Cerebellar cortex (tissue), 1 donor: ENCODE measurements around the gene PEX16.

Source experiments
- DNase-seq: peaks from one replicate; pipeline ENCODE4 v3.0.0-alpha.2; 2015; ENCODE audit warnings: low spot score

The PEX16 gene

DNA sequence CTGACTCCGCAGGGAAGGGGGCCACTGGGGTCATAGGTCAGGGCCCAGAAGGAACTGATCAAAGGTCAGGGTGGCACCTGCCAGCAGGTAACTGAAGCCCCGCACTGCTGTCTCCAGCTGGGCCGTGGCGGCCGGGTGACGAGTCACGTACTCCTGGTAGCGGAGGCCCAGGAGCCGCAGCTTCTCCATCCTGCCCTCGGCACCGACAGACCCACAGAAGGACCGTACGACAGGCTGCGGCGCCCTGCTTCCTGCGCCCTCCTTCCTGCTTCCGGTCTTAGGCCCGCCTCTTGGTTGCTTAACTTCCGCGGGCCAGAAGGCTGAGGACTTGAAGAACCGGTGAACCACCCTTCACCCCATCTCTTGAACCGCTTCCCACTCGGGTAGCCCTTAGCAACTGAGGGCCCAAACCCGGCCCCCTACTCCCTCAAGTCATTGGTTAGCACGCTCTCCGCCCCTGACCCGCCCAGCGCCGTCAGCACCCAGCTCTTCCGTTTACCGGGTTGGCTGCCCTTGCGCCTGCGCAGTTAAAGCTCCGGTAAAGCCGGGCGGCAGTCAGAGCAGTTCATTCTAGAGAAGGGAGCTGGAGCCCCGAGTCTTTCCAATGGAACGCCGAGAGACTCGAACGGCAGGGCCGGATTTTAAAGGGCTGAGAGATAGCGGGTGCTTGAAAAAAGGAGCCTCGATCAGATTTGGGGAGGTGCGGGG lies at the start of gene PEX16:
Gene PEX16 (minus strand): TSS at position 255 of the 708 bp plus-strand sequence. CDS start 66 bp downstream, at position 189.
- peak; percentile 98 for DNase-seq

DNA sequence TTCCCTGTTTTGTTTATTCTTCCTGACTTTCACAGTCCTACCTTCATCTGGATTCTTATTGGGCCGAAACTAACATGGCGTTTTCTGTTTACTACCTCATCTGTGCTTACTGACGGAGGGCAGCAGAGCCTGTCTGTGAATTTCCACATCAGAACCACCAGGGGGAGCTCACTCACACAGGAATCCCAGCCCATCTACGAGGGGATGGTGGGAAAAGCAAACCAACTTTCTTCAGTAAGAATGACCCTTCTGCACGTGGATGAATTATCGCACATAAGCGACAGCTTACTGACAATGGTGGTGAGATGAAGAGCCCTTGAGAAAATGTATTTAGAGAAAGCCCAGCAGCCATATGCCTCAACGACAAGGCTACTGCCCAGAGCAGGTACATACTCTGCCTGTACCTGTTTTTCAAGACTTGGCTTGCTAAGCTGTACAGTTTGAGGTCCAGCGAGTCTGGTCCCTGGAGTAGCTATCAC lies 47.3 kb upstream of the PEX16 start:
- peak; percentile 90 for DNase-seq

DNA sequence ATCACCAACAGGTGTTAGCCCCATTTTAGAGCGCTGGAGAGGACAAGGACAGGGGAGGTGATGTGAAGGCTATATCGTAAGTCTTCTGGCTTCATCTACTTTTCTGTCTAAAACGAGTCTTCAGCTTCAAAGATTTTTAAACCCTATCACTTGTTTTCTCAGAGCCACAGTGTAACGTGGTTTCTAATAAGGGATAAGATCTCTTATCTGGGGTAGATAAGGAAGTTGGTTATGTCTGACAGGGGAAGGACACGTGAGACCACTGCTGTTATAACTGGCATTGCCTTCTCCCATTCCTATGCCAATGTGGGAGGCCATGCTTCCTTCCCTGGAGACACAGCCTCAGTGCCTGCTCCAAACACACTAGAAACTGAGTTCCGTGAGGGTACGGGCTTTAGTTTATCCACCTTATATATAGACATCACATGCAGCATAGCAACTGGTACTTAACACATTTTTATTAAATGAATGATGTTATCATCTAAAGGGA lies 44.1 kb upstream of the PEX16 start:
- no peak for DNase-seq

DNA sequence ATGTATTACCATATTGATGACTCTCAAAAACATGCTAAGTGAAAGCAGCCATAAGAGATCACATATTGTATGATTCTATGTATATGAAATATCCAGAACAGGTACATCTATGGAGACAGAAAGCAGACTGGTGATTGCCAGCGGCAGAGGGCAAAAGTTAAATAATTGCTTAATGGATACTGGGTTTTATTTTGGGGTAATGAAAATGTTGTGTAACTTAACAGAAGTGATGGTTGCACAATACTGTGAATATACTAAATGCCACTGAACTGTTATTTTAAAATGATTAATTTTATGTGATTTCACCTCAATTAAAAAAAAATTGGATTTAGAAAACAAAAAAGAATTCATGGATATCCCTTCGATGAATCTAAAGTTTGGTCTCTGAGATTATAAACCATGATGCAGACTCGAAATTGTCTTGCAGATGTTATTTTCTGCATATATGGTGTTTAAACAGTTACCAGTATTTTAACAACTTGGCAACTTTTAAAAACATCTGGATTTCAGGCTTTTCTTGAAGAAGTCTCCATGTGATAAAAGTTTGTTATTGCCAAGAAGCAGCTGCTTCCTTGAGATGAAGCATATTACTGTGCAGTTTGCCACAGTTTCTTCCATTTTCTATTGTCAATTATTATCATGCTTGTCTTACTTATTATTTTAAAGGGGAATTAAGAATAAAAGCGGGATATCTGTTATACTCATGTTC lies 42.9 kb upstream of the PEX16 start:
- no peak for DNase-seq

DNA sequence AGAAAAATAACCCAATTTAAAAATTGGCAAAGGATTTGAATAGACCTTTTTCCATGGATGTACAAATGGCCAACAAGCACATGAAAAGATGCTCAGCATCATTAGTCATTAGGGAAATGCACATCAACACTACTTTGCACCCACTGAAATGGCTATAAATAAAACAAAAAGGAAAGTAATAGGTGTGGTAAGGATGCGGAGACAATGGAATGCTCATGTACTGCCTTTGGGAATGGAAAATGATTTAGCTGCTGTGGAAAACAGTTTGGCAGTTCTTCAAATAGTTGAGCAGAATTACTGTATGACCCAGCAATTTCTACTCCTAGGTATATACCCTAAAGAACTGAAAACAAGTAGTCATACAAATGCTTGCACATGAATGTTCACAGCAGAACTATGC lies 42.2 kb upstream of the PEX16 start:
- no peak for DNase-seq

DNA sequence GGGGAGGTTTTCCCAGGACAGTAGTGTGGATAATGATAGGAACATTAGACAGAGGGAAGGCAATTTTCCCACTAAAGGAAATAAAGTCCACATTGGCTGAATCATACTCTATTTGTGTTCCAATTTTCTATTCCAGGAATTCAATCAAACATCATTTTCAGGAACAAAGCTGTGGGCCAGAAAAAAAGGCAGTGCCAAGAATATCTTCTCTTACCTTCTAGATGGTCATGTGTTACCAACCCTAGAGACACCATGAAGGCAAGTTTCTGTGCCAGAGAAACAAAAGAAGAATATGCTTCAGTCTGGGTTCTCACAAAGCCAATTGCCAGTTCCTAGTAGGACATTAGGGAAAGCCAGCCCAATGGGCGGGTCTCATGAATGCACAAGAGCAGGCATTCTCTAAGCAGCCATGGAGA lies 32.3 kb upstream of the PEX16 start:
- peak; percentile 7 for DNase-seq

DNA sequence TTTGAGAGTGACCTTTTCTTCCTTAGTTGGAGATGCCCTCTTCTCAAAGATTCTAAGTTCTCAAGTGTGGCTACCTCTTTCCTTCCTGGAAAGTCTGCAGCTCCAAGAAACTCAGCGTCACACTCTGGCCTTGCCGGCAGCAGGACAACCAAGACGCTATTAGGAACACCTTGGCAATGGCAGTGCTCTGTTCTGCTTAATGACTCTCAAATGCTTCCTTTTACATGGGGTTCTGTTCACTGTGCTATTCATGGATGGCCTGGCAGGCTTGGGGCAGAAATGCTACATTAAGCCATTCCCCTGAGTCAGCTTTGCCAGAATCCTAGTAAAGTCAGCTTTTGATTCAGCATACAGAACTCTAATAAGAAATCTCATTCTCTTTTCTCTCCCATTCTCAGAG lies 30.7 kb upstream of the PEX16 start:
- DNase-seq, result no peak

DNA sequence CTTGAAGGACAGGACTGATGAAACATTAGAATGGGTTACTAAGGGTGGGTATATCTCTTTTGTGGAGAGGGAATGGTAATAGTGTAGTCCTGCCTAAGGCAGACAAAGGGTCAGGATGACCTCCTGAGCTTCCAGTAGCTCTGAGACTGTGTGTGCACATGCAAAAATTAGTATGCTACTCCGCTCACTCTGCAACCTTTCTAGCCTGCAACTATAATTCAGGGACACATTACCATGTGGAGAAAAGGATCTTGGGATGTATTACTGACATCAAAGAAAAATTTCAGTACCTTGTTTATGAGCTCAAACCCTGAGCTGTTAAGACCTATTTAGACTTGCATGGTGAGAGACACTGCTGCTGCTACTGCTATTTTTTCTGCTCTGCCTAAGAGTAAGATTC lies 30.2 kb upstream of the PEX16 start:
- no peak for DNase-seq

DNA sequence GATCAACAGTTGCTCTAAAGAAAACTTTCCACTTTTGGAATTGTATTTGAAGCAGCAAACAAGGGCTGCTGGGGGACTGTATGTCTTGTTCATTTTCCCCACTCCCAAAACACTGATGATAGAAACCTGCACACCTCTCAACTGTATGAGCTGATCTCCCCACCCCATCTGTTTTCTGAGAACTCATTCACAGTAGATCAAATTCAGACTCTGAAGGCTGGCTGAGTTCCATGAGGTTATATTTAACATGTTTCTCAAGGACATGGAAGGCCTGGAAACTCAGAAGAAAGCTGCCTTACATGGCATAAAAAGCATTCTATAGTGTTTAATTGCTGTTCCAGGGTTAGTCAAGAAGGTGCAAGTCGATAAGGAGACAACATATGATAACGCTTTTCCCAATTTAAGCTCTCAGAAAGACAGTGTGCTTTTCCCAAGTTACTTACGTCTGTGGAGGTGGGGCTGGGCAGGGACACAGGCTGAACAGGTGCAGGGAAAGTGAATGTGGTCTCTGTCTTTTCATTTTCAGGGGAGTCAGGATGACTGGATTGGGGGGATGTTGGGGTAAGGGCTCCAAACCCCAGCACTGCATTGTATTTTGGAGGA lies 27.8 kb upstream of the PEX16 start:
- no peak for DNase-seq

DNA sequence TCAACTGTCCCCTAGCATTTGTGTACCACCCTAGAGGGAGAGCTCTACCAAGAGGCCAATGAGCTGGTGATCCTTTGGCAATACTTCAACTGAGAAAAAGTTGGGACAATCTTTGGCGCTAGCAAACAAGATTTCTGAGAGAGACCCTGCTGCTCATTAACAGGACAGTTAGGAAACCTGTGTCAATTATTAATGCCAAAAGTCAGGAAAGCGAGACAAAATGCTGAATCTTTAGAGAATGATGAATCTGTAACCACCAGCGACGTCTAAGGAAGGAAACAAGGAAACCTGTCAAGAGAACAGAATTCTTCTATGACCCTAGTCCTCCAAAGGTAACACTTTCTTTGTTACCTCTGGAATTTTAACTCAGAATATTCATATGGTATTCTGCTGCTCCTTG lies 24.7 kb upstream of the PEX16 start:
- DNase-seq, result no peak

DNA sequence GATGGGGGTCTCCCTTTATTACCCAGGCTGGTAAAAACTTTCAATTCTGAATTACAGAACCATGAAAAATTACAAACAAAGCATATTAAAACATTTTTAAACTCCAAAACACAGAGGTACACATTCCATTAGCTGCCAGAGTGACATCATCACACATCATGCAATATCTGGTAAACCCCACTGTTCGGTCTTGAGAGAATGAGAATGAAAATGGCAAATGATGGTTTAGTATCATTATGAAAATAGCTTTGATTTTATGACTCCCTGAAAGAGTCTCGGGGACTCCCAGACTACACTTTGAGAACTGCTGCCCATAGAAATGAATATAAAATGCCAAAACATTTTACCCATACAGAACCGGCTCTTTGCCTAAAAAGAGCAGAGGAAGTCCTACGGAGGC lies 23.6 kb upstream of the PEX16 start:
- no peak for DNase-seq

DNA sequence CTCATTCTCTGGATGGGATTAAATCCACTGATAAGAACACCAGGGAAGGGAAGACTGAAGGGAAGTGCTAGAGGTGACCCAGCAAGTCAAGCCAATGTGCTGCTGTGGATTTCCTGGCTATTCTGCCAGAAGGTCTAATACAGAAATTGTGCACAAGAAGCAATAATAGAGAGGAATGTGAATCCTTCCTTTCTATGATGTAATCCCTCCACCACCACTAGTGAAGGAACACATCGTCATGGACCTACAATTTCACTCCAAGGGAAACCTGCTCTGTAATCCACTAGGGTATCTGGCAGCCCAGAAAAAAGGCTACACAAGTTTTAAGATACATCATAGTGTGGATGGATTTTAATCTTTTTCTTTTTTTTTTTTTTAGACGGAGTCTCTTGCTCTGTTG lies 22.2 kb upstream of the PEX16 start:
- DNase-seq, result no peak

DNA sequence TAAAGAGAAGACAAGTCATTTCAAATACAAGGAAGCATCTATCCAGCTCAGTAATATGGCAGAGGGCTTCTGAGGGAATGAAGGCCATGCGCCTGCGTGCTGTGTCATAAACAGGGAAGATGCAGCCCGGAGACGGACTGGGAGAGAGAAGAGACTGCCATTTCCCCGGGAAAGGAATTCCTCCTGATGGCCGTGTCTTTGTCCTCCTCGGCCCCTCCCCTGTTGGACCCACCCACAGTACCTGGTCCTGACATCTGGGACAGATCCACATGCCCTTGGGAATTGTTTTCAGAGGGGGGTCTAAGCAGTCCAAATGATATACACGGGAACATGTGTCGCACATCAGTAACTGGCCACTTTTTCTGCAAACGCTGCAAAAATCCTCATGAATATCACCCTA lies 20.2 kb upstream of the PEX16 start:
- DNase-seq, result no peak

DNA sequence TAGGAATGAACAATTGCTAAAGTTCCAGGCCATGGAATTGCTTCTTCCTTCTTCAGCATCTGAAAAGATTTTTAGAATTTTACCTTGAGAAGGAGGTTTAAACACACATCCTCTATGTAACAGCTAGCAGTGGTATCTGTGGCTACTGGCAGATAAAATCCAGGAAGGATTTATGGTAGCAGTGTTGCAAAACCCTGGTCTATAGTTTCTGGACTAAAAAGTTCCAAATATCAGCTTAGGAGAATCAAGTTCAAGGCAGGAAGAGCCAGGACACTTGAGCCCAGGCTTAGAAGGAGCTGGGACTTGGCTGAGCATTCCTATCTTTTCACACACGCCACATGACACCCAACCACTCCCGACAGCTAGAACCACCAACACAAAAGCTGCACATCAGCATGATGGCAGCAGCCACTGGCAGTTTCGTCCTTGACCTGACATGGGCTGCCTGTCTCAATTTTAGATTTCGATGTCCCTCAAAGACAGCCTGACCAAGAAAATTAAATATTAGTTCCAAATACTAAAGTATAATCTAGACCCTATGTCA lies 18.9 kb upstream of the PEX16 start:
- no peak for DNase-seq

DNA sequence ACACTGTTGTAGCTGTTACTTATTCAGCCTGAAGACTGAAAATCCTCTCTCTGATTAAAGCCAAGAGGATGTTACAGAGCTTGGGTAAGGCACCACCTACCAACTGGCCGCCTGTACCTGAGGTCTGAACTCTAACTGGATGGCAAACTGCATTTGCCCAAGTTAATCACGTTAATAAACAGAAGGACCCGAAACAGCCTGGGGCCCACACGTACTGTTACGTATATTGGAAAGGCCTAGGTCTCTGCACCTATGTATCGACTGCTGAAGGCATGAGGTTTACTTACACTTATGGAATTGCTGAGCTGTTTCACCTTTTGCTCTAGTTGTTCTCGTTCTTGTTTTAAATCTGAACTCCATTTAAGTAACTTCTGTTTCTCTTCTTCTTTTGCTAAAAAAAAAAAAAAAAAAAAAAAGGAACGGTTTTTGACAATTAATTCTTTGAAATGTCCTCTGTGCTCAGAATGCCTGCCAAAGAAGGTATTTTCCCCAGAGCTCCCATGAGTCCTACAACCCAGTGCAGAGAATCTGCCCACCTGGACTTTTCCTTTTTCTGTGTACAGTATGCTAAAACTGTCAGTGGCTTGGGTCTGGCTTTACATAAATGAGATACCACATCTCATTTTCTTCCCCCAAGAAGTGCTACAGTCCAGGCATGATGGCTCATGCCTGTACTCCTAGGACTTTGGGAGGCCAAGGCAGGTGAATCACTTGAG lies 17.8 kb upstream of the PEX16 start:
- no peak for DNase-seq

DNA sequence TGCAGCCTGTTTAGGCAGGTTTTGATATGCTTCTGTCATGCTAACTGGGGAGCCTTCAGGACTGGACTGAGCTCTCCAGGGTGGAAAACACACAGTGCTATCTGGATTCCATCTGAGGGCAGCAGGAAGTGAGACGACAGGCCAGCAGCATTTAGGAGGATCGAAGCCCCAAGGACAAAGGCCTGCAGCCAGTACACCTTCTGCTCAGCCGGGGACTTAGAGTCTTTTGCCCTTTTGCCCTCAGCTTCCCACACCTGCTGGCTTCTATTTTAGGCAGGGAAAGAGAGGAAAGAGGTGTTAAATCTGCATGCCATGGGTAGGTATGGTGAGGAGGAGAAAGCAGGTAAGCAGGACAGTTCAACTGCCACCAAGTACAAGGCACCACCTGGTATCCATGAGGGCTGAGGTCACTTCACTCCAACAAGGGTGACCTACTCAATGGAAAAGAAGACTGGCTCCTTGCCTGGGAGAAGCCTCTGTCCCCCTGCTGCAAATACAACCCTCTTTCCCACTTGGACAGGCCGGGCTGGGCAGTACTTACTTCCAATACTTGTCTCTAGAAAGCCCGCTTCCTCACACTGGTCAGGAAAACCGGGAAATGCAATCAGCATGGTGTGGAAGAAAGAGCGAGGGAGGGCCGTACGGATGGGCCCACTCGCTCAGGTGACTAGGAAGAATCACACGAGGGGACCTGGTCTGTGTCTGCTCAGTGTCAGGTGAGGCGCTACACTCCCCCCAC lies 17.1 kb upstream of the PEX16 start:
- no peak for DNase-seq

DNA sequence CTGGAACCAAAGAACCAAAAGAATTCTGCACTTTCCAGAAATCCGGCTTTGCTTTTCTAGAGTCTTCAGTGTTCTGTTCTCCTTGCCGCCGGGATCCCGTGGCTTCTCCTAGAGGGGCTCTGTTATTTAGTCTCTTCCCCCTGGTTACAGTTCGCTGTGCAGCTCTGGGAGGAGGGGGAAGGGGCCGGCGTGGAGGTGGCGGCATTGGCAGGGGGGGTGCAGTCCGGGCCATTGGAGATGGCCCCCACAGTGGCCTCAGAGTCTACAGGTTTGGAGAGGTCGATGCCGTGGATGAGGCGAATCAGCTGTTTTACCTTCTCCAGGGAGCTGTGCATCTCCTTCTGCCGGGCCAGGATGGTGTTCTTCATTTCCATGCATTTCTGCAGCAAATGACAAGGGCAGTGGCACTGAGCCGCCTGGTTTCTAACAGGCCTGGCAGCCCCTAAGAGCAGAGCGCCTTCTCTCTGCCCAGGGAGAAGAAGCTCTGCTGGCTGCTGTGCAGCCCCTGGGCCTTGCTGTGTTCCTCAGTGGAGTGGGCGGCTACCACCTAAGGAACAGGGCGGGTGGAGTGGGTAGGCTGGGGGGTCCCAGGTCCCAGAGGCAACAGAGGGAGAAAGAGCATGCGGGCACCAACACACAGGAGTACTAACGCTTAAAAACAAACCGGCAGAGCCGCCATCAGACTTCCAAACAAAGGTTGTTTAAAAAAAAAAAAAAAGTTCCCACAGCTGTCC lies 16.3 kb upstream of the PEX16 start:
- no peak for DNase-seq

DNA sequence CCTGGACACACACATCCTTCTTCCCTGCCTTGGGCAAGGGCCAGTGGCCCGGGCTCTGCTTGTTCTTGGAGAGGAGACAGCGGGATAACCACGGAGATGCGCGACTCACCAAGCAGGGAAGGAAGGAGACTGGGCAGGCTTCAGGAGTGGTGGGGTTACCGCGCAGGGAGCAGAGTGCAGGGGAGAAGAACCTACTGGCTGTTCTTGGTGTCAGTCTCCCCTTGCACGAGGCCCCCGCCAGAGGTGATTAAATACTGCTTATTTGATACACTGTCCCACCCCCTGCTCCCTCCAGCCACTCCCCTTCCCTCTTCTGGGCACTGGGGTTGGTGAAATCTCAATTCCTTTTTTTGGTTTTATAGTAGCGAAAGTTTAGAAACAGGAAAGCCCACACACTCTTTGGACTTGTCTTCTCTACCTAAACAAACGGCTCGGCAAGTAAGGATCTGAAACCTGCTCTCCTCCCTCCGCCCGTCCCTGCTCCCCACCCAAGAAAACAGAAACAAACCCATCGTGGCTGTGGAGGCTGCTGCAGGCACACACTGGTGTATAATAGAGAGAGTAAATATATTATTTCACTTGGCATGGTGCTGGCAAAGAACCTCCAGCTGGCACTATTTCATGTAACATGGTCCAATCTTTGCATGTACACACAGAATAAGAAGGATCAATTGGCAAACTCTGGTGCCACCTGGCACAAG lies 15.6 kb upstream of the PEX16 start:
- no peak for DNase-seq

DNA sequence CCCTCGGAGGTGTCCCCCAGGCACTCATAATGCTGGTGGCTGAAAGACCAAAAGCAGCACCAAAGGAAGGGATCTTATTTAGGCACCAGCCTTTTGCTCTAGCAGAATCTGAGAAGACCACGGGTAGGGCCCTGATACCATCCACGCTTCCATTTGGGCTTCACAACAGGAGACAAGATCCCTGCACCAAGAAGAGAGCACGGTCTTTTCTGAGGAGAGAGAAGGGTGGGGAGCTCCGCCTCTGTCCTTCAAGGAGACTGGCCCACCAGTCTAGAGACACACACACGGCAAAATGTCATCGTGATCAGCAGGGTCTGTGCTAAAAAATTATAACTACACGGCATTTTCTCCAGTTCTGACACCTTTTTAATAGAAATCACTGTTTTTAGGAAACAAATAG lies 14.5 kb upstream of the PEX16 start:
- no peak for DNase-seq

DNA sequence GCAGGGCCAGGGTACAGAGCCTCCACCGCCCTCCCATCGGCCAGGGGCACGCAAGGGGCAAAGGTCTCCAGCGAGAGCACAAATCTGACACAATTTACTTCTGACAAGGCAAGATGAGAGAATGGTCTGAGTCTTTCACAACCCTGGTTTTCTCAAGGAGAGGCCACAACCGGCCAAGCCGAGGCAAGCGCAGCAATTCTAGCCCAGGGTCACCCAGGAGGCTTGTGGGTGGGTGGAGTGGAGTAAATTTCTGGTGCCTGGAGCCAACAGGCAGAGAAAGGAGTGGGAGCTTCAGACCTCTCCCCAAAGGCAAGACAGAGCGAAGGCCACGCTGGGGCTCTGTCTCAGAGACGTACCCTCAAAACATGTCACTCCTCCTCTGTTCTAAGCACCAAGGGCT lies 14.1 kb upstream of the PEX16 start:
- DNase-seq, result no peak
